HepG2 (cell line): ENCODE data around the gene SYPL2. TPM values are rescaled to one million over a fixed set of nuclear protein-coding genes. Genes with fewer than 3 reads are reported as not detected.

Experiments used
- DMTF1 ChIP-seq: sonication (generic); formaldehyde crosslinking; IDR thresholded peaks from 2 replicates; pipeline ENCODE4 v1.4.0; 2020; ENCODE audit warnings: mild to moderate bottlenecking, missing genetic modification reagents
- KDM5A ChIP-seq: fragments of 200-600 bp; sonication (generic); IDR thresholded peaks from 2 replicates; pipeline ENCODE4 v1.7.0; 2018; ENCODE audit warnings: antibody characterized with exemption, mild to moderate bottlenecking, low read length, borderline replicate concordance
- MLX ChIP-seq: IDR thresholded peaks from 2 replicates; pipeline ENCODE4 v1.6.1; 2016
- NFE2 ChIP-seq: sonication (generic); formaldehyde crosslinking; IDR thresholded peaks from 2 replicates; pipeline ENCODE4 v1.4.0; 2020; ENCODE audit warnings: missing genetic modification reagents
- SMYD3 ChIP-seq: sonication (generic); formaldehyde crosslinking; IDR thresholded peaks from 2 replicates; pipeline ENCODE4 v1.8.1; 2023; ENCODE audit warnings: mild to moderate bottlenecking, missing genetic modification reagents
- SOX13 ChIP-seq, 3 experiments: fragments of 450-650 bp in 1 of 3; sonication (generic) in 1 of 3; formaldehyde crosslinking in 1 of 3; IDR thresholded peaks in 2 of 3; conservative IDR thresholded peaks in 1 of 3; 2 replicates each; pipeline versions ENCODE4 v1.5.0 to v1.6.1; 2016 to 2020; ENCODE audit warnings: antibody characterized with exemption in 1 of 3, mild to moderate bottlenecking in 1 of 3, missing compliant biosample characterization in 1 of 3, missing genetic modification reagents in 1 of 3, moderate library complexity in 1 of 3
- TBX3 ChIP-seq: fragments of 450-650 bp; IDR thresholded peaks from 2 replicates; pipeline ENCODE4 v1.6.1; 2017; ENCODE audit warnings: antibody characterized with exemption, mild to moderate bottlenecking, inconsistent platforms, borderline replicate concordance
- TEF ChIP-seq: sonication (generic); formaldehyde crosslinking; IDR thresholded peaks from 2 replicates; pipeline ENCODE4 v1.5.0; 2020; ENCODE audit warnings: missing genetic modification reagents
- TERF1 ChIP-seq: sonication (generic); formaldehyde crosslinking; IDR thresholded peaks from 2 replicates; pipeline ENCODE4 v1.8.0; 2022; ENCODE audit warnings: mild to moderate bottlenecking, missing genetic modification reagents, moderate library complexity
- ZBTB3 ChIP-seq: sonication (generic); formaldehyde crosslinking; IDR thresholded peaks from 2 replicates; pipeline ENCODE4 v1.4.0; 2020; ENCODE audit warnings: low read depth, mild to moderate bottlenecking, moderate library complexity, missing genetic modification reagents, borderline replicate concordance
- ZNF431 ChIP-seq: sonication (generic); formaldehyde crosslinking; IDR thresholded peaks from 2 replicates; pipeline ENCODE4 v1.9.0; 2022; ENCODE audit warnings: missing genetic modification reagents, low read depth, mild to moderate bottlenecking, borderline replicate concordance
- ZNF563 ChIP-seq: sonication (generic); formaldehyde crosslinking; IDR thresholded peaks from 2 replicates; pipeline ENCODE4 v1.8.0; 2022; ENCODE audit warnings: mild to moderate bottlenecking, moderate library complexity, missing genetic modification reagents
- ZNF589 ChIP-seq: sonication (generic); formaldehyde crosslinking; conservative IDR thresholded peaks from 2 replicates; pipeline ENCODE4 v1.8.0; 2022; ENCODE audit warnings: mild to moderate bottlenecking, moderate library complexity, missing genetic modification reagents
- ZNF609 ChIP-seq: sonication (generic); formaldehyde crosslinking; IDR thresholded peaks from 2 replicates; pipeline ENCODE4 v1.4.0; 2020; ENCODE audit warnings: mild to moderate bottlenecking, missing genetic modification reagents, borderline replicate concordance
- ZNF790 ChIP-seq: sonication (generic); formaldehyde crosslinking; IDR thresholded peaks from 2 replicates; pipeline ENCODE4 v1.8.0; 2022; ENCODE audit warnings: missing genetic modification reagents, mild to moderate bottlenecking, borderline replicate concordance
- ZSCAN25 ChIP-seq: sonication (generic); formaldehyde crosslinking; IDR thresholded peaks from 2 replicates; pipeline ENCODE4 v1.8.0; 2022; ENCODE audit warnings: mild to moderate bottlenecking, missing genetic modification reagents
- polyA plus RNA-seq, 8 experiments: library from polyadenylated mRNA; depleted of rRNA in 3 of 8; stranded (reverse) in 7 of 8; unstranded in 1 of 8; fragments of >200 nt; fragmentation: Illumina TruSeq in 4 of 8; extraction: Trizol in 4 of 8; gene quantifications; 2 replicates each; pipeline versions ENCODE4 v1.2.1 to v1.2.3, GENCODE V29; 2011 to 2016; ENCODE audit warnings: low read depth in 4 of 8, missing spikeins in 1 of 8, mixed read lengths in 1 of 8; ENCODE audit not compliant: insufficient read depth in 1 of 8
- total RNA-seq, 5 experiments: library from RNA; depleted of rRNA; stranded (reverse); fragments of >200 nt; fragmentation: Illumina TruSeq; extraction: Trizol; gene quantifications; 2 replicates each; pipeline ENCODE4 v1.2.3, GENCODE V29; 2016; ENCODE audit warnings: low read depth in 1 of 5

The SYPL2 gene
- total and polyA plus RNA-seq, 2 of the 13 experiments (the other 11 are each of a cell fraction or from before 2014, with no cell fraction given), result 0.17 to 0.24 TPM

GRCh38 chr1:109426281-109427170, 39.8 kb upstream of the SYPL2 start, which contains the start of gene PSMA5 (continued):
- TF ChIP-seq DMTF1 (CRISPR knock-in tag), result no peak
- 0 out of 2 replicates have a peak, but pooled peaks have one; percentile 24 for TF ChIP-seq ZNF609 (CRISPR knock-in tag)
- TF ChIP-seq ZNF589 (CRISPR knock-in tag), result no peak
- TF ChIP-seq ZNF790 (CRISPR knock-in tag), result no peak
- TF ChIP-seq ZSCAN25 (CRISPR knock-in tag), result no peak; the same call in 1 of the 2 replicates
- TF ChIP-seq KDM5A, result peak; percentile 44; the same call in 1 of the 2 replicates
- TF ChIP-seq TERF1 (CRISPR knock-in tag), result no peak
- no peak for TF ChIP-seq SMYD3
- TF ChIP-seq NFE2 (CRISPR knock-in tag), result no peak
- peak; percentile 47; the same call in 1 of the 2 replicates for TF ChIP-seq ZNF563 (CRISPR knock-in tag)
- no peak for TF ChIP-seq SOX13 (IDR thresholded peaks at IDR 0.05)
- TF ChIP-seq SOX13 (CRISPR knock-in tag; conservative IDR thresholded peaks at IDR 0.05 in 1 of 2, IDR thresholded peaks at IDR 0.05 in 1 of 2), result peak in 1 of 2 experiments; percentile 39; a peak in 1 of 4 replicates
- TF ChIP-seq TEF (CRISPR knock-in tag), result no peak
- peak; percentile 32; the same call in 1 of the 2 replicates for TF ChIP-seq ZBTB3 (CRISPR knock-in tag)
- TF ChIP-seq TBX3, result peak; percentile 19; the same call in 1 of the 2 replicates
- peak; percentile 14; the same call in 1 of the 2 replicates for TF ChIP-seq MLX (CRISPR knock-in tag)
- TF ChIP-seq ZNF431, result no peak
